HEK293 (cell line): ENCODE data around the gene RASSF8.
A peak's percentile ranks its signal among the peaks of the same experiment; 100 is the strongest.

ENCODE experiments used
- GFI1B ChIP-seq: fragments of 450-650 bp; formaldehyde crosslinking; IDR thresholded peaks from 2 replicates; pipeline ENCODE4 v1.5.1; 2016; ENCODE audit warnings: missing biosample characterization, missing genetic modification characterization
- GLIS1 ChIP-seq: fragments of 450-650 bp; formaldehyde crosslinking; IDR thresholded peaks from 2 replicates; pipeline ENCODE4 v1.5.1; 2016; ENCODE audit warnings: missing biosample characterization, missing genetic modification characterization
- KLF16 ChIP-seq: fragments of 450-650 bp; formaldehyde crosslinking; IDR thresholded peaks from 2 replicates; pipeline ENCODE4 v1.5.1; 2017; ENCODE audit warnings: missing biosample characterization, missing genetic modification characterization
- KLF7 ChIP-seq: fragments of 450-650 bp; formaldehyde crosslinking; IDR thresholded peaks from 2 replicates; pipeline ENCODE4 v1.5.1; 2016; ENCODE audit warnings: missing biosample characterization, missing genetic modification characterization, borderline replicate concordance
- KLF9 ChIP-seq: fragments of 450-650 bp; formaldehyde crosslinking; IDR thresholded peaks from 2 replicates; pipeline ENCODE4 v1.5.1; 2016; ENCODE audit warnings: missing biosample characterization, missing genetic modification characterization, low read depth
- PRDM1 ChIP-seq: fragments of 450-650 bp; formaldehyde crosslinking; IDR thresholded peaks from 2 replicates; pipeline ENCODE4; 2016; ENCODE audit warnings: missing biosample characterization, missing genetic modification characterization
- YY1 ChIP-seq: fragments of 450-650 bp; formaldehyde crosslinking; IDR thresholded peaks from 2 replicates; pipeline ENCODE4 v1.5.1; 2018; ENCODE audit warnings: missing biosample characterization, missing genetic modification characterization
- ZBTB20 ChIP-seq: fragments of 450-650 bp; formaldehyde crosslinking; IDR thresholded peaks from 2 replicates; pipeline ENCODE4 v1.5.1; 2016; ENCODE audit warnings: missing biosample characterization, missing genetic modification characterization
- ZNF112 ChIP-seq: fragments of 450-650 bp; formaldehyde crosslinking; IDR thresholded peaks from 2 replicates; pipeline ENCODE4 v1.5.0; 2017; ENCODE audit warnings: missing biosample characterization, missing genetic modification characterization
- ZNF157 ChIP-seq: fragments of 450-650 bp; formaldehyde crosslinking; IDR thresholded peaks from 2 replicates; pipeline ENCODE4 v1.5.1; 2016; ENCODE audit warnings: missing biosample characterization, missing genetic modification characterization
- ZNF202 ChIP-seq: fragments of 450-650 bp; formaldehyde crosslinking; IDR thresholded peaks from 2 replicates; pipeline ENCODE4 v1.5.1; 2016; ENCODE audit warnings: missing biosample characterization, missing genetic modification characterization, borderline replicate concordance
- ZNF423 ChIP-seq: fragments of 450-650 bp; formaldehyde crosslinking; IDR thresholded peaks from 2 replicates; pipeline ENCODE4 v1.5.1; 2016; ENCODE audit warnings: missing biosample characterization, missing genetic modification characterization
- ZNF501 ChIP-seq: fragments of 450-650 bp; formaldehyde crosslinking; IDR thresholded peaks from 2 replicates; pipeline ENCODE4 v1.5.1; 2016; ENCODE audit warnings: missing biosample characterization, missing genetic modification characterization
- ZNF530 ChIP-seq: fragments of 450-650 bp; formaldehyde crosslinking; IDR thresholded peaks from 2 replicates; pipeline ENCODE4 v1.5.1; 2016; ENCODE audit warnings: low read depth, missing biosample characterization, missing genetic modification characterization
- ZNF544 ChIP-seq: fragments of 450-650 bp; formaldehyde crosslinking; IDR thresholded peaks from 2 replicates; pipeline ENCODE4 v1.5.0; 2017; ENCODE audit warnings: missing biosample characterization, missing genetic modification characterization
- ZNF610 ChIP-seq: fragments of 450-650 bp; formaldehyde crosslinking; IDR thresholded peaks from 2 replicates; pipeline ENCODE4 v1.5.1; 2016; ENCODE audit warnings: missing biosample characterization, missing genetic modification characterization, borderline replicate concordance
- ZNF707 ChIP-seq: fragments of 450-650 bp; formaldehyde crosslinking; IDR thresholded peaks from 2 replicates; pipeline ENCODE4 v1.5.1; 2016; ENCODE audit warnings: missing biosample characterization, missing genetic modification characterization
- ZNF791 ChIP-seq: fragments of 450-650 bp; formaldehyde crosslinking; IDR thresholded peaks from 2 replicates; pipeline ENCODE4 v1.5.1; 2016; ENCODE audit warnings: missing biosample characterization, missing genetic modification characterization
- ZNF837 ChIP-seq: fragments of 450-650 bp; formaldehyde crosslinking; IDR thresholded peaks from 2 replicates; pipeline ENCODE4 v1.5.1; 2016; ENCODE audit warnings: missing biosample characterization, missing genetic modification characterization
- ZNF843 ChIP-seq: fragments of 450-650 bp; formaldehyde crosslinking; IDR thresholded peaks from 2 replicates; pipeline ENCODE4 v1.5.1; 2016; ENCODE audit warnings: missing biosample characterization, missing genetic modification characterization
- TF ChIP-seq, protein P1 (sequence below): fragments of 450-650 bp; formaldehyde crosslinking; IDR thresholded peaks from 2 replicates; pipeline ENCODE4 v1.5.1; 2016; ENCODE audit warnings: missing biosample characterization, missing genetic modification characterization
- TF ChIP-seq, protein P2 (sequence below): fragments of 450-650 bp; formaldehyde crosslinking; IDR thresholded peaks from 2 replicates; pipeline ENCODE4 v1.5.1; 2016; ENCODE audit warnings: missing biosample characterization, missing genetic modification characterization
- TF ChIP-seq, protein P3 (sequence below): fragments of 450-650 bp; IDR thresholded peaks from 2 replicates; pipeline ENCODE4 v1.5.1; 2018; ENCODE audit warnings: missing biosample characterization, mild to moderate bottlenecking, missing genetic modification characterization
- TF ChIP-seq, protein P4 (sequence below): fragments of 450-650 bp; formaldehyde crosslinking; IDR thresholded peaks from 2 replicates; pipeline ENCODE4 v1.5.1; 2016; ENCODE audit warnings: missing biosample characterization, missing genetic modification characterization, low read depth
- TF ChIP-seq, protein P5 (sequence below): sonication (generic); formaldehyde crosslinking; IDR thresholded peaks from 2 replicates; pipeline ENCODE4 v1.8.1; 2022; ENCODE audit warnings: mild to moderate bottlenecking, moderate library complexity, missing genetic modification reagents
- TF ChIP-seq, protein P6 (sequence below): fragments of 450-650 bp; formaldehyde crosslinking; IDR thresholded peaks from 2 replicates; pipeline ENCODE4 v1.5.1; 2017; ENCODE audit warnings: missing biosample characterization, missing genetic modification characterization

RASSF8 gene

DNA sequence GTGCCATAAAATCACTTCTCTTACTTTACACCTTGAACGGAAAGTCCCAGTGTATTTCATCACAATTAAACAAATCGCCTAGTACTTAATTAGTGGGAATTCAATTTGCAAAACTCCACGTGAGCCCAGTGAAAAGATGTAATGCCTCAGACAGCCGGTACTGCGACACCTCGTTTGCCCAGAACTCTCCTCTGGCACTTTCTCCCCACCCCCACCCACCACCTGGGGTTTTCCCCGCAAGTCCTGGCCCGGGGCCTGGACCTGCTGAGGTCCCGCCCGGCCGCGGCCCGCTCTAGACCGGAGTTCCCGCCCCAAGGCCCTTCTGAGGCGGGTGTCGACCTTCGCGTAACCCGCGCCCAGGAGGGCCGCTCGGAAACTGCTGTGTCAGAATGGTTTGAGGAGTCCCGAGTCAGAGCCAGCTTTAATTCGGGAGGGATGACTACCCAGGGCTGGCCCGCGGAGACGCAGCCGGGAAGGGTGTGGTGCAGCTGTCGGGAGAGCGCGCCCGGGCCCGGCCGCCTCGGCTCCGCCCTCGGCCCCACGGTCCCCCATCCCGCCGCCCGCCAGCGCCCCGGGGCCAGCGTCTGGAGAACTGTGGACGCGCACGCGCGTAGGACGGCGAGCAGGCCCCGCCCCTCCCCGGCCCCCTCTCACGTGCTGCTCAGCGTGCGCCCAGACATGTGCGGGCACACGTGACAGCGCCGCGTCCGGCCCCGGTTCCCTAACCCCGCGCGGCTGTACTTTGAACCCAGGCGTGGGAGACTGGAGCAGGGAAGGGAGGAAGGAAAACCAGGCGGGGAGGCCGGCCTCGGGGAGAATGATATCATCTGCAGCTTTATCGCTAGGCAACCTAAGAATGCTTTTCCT is 155.6 kb downstream of the RASSF8 start (continued):
- TF ChIP-seq YY1 (tag by site-specific recombination), result no peak
- TF ChIP-seq ZNF501 (tag by site-specific recombination), result peak; percentile 26; the same call in 1 of the 2 replicates
- TF ChIP-seq, protein P1, sequence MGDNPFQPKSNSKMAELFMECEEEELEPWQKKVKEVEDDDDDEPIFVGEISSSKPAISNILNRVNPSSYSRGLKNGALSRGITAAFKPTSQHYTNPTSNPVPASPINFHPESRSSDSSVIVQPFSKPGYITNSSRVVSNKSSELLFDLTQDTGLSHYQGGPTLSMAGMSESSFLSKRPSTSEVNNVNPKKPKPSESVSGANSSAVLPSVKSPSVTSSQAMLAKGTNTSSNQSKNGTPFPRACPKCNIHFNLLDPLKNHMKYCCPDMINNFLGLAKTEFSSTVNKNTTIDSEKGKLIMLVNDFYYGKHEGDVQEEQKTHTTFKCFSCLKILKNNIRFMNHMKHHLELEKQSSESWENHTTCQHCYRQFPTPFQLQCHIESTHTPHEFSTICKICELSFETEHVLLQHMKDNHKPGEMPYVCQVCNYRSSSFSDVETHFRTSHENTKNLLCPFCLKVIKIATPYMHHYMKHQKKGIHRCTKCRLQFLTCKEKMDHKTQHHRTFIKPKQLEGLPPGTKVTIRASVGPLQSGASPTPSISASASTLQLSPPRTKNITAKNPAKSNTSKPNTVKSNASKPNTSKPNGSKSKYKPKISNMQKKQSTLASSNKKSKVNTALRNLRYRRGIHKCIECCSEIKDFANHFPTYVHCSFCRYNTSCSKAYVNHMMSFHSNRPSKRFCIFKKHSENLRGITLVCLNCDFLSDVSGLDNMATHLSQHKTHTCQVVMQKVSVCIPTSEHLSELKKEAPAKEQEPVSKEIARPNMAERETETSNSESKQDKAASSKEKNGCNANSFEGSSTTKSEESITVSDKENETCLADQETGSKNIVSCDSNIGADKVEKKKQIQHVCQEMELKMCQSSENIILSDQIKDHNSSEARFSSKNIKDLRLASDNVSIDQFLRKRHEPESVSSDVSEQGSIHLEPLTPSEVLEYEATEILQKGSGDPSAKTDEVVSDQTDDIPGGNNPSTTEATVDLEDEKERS, result no peak
- peak; percentile 35; the same call in 1 of the 2 replicates for TF ChIP-seq ZNF423 (tag by site-specific recombination)
- TF ChIP-seq KLF16 (tag by site-specific recombination), result 0 out of 2 replicates have a peak, but pooled peaks have one; percentile 48
- TF ChIP-seq KLF9 (tag by site-specific recombination), result peak; percentile 60
- TF ChIP-seq ZNF610, result no peak
- TF ChIP-seq, protein P2, sequence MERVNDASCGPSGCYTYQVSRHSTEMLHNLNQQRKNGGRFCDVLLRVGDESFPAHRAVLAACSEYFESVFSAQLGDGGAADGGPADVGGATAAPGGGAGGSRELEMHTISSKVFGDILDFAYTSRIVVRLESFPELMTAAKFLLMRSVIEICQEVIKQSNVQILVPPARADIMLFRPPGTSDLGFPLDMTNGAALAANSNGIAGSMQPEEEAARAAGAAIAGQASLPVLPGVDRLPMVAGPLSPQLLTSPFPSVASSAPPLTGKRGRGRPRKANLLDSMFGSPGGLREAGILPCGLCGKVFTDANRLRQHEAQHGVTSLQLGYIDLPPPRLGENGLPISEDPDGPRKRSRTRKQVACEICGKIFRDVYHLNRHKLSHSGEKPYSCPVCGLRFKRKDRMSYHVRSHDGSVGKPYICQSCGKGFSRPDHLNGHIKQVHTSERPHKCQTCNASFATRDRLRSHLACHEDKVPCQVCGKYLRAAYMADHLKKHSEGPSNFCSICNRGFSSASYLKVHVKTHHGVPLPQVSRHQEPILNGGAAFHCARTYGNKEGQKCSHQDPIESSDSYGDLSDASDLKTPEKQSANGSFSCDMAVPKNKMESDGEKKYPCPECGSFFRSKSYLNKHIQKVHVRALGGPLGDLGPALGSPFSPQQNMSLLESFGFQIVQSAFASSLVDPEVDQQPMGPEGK (tag by site-specific recombination), result peak; percentile 92
- peak; percentile 92 for TF ChIP-seq ZBTB20 (tag by site-specific recombination)
- TF ChIP-seq ZNF791 (tag by site-specific recombination), result no peak
- peak; percentile 80 for TF ChIP-seq GLIS1 (tag by site-specific recombination)
- no peak for TF ChIP-seq ZNF837 (tag by site-specific recombination)
- TF ChIP-seq, protein P3, sequence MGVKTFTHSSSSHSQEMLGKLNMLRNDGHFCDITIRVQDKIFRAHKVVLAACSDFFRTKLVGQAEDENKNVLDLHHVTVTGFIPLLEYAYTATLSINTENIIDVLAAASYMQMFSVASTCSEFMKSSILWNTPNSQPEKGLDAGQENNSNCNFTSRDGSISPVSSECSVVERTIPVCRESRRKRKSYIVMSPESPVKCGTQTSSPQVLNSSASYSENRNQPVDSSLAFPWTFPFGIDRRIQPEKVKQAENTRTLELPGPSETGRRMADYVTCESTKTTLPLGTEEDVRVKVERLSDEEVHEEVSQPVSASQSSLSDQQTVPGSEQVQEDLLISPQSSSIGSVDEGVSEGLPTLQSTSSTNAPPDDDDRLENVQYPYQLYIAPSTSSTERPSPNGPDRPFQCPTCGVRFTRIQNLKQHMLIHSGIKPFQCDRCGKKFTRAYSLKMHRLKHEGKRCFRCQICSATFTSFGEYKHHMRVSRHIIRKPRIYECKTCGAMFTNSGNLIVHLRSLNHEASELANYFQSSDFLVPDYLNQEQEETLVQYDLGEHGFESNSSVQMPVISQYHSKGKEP (tag by site-specific recombination), result peak; percentile 80
- no peak for TF ChIP-seq ZNF202 (tag by site-specific recombination)
- TF ChIP-seq, protein P4, sequence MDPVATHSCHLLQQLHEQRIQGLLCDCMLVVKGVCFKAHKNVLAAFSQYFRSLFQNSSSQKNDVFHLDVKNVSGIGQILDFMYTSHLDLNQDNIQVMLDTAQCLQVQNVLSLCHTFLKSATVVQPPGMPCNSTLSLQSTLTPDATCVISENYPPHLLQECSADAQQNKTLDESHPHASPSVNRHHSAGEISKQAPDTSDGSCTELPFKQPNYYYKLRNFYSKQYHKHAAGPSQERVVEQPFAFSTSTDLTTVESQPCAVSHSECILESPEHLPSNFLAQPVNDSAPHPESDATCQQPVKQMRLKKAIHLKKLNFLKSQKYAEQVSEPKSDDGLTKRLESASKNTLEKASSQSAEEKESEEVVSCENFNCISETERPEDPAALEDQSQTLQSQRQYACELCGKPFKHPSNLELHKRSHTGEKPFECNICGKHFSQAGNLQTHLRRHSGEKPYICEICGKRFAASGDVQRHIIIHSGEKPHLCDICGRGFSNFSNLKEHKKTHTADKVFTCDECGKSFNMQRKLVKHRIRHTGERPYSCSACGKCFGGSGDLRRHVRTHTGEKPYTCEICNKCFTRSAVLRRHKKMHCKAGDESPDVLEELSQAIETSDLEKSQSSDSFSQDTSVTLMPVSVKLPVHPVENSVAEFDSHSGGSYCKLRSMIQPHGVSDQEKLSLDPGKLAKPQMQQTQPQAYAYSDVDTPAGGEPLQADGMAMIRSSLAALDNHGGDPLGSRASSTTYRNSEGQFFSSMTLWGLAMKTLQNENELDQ, result no peak
- peak; percentile 78 for TF ChIP-seq ZNF843 (tag by site-specific recombination)
- no peak for TF ChIP-seq ZNF112
- no peak for TF ChIP-seq ZNF544 (tag by site-specific recombination)
- TF ChIP-seq KLF7 (tag by site-specific recombination), result peak; percentile 73
- no peak for TF ChIP-seq ZNF157
- no peak for TF ChIP-seq ZNF707 (tag by site-specific recombination)
- TF ChIP-seq, protein P5, sequence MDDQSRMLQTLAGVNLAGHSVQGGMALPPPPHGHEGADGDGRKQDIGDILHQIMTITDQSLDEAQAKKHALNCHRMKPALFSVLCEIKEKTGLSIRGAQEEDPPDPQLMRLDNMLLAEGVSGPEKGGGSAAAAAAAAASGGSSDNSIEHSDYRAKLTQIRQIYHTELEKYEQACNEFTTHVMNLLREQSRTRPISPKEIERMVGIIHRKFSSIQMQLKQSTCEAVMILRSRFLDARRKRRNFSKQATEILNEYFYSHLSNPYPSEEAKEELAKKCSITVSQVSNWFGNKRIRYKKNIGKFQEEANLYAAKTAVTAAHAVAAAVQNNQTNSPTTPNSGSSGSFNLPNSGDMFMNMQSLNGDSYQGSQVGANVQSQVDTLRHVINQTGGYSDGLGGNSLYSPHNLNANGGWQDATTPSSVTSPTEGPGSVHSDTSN (CRISPR knock-in tag), result peak; percentile 80; the same call in 1 of the 2 replicates
- no peak for TF ChIP-seq GFI1B (tag by site-specific recombination)
- TF ChIP-seq PRDM1, result peak; percentile 90
- TF ChIP-seq, protein P6, sequence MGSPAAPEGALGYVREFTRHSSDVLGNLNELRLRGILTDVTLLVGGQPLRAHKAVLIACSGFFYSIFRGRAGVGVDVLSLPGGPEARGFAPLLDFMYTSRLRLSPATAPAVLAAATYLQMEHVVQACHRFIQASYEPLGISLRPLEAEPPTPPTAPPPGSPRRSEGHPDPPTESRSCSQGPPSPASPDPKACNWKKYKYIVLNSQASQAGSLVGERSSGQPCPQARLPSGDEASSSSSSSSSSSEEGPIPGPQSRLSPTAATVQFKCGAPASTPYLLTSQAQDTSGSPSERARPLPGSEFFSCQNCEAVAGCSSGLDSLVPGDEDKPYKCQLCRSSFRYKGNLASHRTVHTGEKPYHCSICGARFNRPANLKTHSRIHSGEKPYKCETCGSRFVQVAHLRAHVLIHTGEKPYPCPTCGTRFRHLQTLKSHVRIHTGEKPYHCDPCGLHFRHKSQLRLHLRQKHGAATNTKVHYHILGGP (tag by site-specific recombination), result no peak
- TF ChIP-seq ZNF530 (tag by site-specific recombination), result no peak
